Tibial nerve (tissue), 3 donors: ENCODE results near the gene SLC29A3.

Experiments used
- POLR2A ChIP-seq, 2 donors: fragments of 450-650 bp; IDR thresholded peaks; one replicate each; pipeline ENCODE4 v1.6.1; 2017; ENCODE audit warnings: antibody characterized with exemption in 2 of 2, mild to moderate bottlenecking in 2 of 2, moderate library complexity in 2 of 2
- TF ChIP-seq, protein P1 (sequence below), 5 experiments: fragments of 200-600 bp in 3 of 5; fragments of 450-650 bp in 2 of 5; sonication (generic) in 3 of 5; IDR thresholded peaks; one replicate each; pipeline ENCODE4 v1.5.1; 2016 to 2019; ENCODE audit warnings: antibody characterized with exemption in 5 of 5, mild to moderate bottlenecking in 3 of 5, moderate library complexity in 2 of 5

DNA sequence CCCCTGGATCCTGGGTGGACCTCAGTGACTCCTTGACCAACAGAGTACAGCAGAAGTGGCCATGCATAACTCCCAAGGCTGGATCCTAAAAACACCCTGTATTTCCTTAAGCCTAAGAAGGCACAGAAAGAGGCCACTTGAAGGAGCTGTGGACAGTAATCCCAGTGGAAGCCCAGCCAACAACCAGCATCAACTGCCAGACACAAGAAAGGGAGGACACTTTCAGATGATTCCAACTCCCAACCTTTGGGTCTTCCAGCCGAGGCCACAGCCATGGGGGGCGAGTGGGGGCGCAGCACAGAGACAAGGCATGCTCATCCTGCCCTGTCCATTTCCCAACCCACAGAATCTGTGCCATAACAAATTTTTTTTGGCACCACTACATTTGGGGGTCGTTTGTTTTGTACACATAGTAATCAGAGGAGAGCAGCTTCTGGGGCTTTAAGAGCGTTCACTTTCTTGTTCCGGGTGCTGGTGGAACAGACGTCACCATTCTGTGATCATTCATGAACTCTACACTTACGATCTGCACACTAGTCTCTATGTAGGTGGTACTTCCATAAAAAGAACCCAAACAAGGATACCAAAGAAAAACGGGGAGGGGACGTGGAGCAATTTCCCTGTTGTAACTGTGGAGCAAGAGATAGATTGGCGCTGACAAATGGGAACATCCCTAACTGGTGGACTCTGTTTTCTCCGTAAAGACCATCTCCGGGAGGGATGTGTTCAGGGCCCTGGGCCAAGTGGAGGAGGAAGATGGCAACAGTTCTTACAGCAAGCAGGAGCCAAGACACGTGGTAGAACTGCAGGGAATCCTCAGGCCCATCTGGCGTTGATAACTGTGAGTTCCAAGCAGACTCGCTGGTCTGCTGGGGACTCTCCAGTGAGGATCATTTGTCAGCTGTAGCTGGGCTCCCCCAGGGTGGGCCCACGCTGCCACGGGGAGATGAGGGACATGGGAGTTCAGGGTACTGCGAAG is 6.0 kb upstream of the SLC29A3 start:
- TF ChIP-seq, protein P1, sequence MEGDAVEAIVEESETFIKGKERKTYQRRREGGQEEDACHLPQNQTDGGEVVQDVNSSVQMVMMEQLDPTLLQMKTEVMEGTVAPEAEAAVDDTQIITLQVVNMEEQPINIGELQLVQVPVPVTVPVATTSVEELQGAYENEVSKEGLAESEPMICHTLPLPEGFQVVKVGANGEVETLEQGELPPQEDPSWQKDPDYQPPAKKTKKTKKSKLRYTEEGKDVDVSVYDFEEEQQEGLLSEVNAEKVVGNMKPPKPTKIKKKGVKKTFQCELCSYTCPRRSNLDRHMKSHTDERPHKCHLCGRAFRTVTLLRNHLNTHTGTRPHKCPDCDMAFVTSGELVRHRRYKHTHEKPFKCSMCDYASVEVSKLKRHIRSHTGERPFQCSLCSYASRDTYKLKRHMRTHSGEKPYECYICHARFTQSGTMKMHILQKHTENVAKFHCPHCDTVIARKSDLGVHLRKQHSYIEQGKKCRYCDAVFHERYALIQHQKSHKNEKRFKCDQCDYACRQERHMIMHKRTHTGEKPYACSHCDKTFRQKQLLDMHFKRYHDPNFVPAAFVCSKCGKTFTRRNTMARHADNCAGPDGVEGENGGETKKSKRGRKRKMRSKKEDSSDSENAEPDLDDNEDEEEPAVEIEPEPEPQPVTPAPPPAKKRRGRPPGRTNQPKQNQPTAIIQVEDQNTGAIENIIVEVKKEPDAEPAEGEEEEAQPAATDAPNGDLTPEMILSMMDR (IDR thresholded peaks at IDR 0.05) = no peak
- TF ChIP-seq POLR2A (IDR thresholded peaks at IDR 0.05) = no peak
